NCI-H82 (cell line): ENCODE results near the gene NSMF.

ENCODE experiments used
- DNase-seq: peaks from one replicate; lab custom pipeline; 2025; lab: John Stamatoyannopoulos, UW

NSMF gene

GRCh38 chr9:137491735-137492432, 32.8 kb upstream of the NSMF start:
- no peak for DNase-seq

- no peak for DNase-seq
These were observed 31.5 kb upstream of the NSMF start for GRCh38 chr9:137490532-137491186.

- DNase-seq: no peak
These were observed 29.8 kb upstream of the NSMF start for GRCh38 chr9:137488906-137489305.

GRCh38 chr9:137488327-137488653, 29.2 kb upstream of the NSMF start:
- peak; percentile 92 for DNase-seq

GRCh38 chr9:137487454-137488326, 28.6 kb upstream of the NSMF start:
- peak; percentile 71 for DNase-seq

GRCh38 chr9:137486545-137487453, 27.7 kb upstream of the NSMF start:
- no peak for DNase-seq

- DNase-seq: no peak
These were observed 27.0 kb upstream of the NSMF start for GRCh38 chr9:137486141-137486490.

- no peak for DNase-seq
These were observed 26.4 kb upstream of the NSMF start for GRCh38 chr9:137485343-137486140.

GRCh38 chr9:137484551-137485315, 25.6 kb upstream of the NSMF start:
- DNase-seq: no peak

- no peak for DNase-seq
These were observed 23.1 kb upstream of the NSMF start for GRCh38 chr9:137482094-137482781.

GRCh38 chr9:137480686-137481683, 21.9 kb upstream of the NSMF start:
- DNase-seq: no peak

- no peak for DNase-seq
These were observed 21.0 kb upstream of the NSMF start for GRCh38 chr9:137479892-137480685.

GRCh38 chr9:137478962-137479861, 20.1 kb upstream of the NSMF start:
- no peak for DNase-seq

GRCh38 chr9:137478613-137478961, 19.5 kb upstream of the NSMF start:
- DNase-seq: no peak

- DNase-seq: no peak
These were observed 18.9 kb upstream of the NSMF start for GRCh38 chr9:137477778-137478612.

GRCh38 chr9:137476856-137477255, 17.7 kb upstream of the NSMF start:
- DNase-seq: no peak
